ENCODE measurements around the gene ZSWIM7.

ZSWIM7 gene, protein sequence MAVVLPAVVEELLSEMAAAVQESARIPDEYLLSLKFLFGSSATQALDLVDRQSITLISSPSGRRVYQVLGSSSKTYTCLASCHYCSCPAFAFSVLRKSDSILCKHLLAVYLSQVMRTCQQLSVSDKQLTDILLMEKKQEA

DNA sequence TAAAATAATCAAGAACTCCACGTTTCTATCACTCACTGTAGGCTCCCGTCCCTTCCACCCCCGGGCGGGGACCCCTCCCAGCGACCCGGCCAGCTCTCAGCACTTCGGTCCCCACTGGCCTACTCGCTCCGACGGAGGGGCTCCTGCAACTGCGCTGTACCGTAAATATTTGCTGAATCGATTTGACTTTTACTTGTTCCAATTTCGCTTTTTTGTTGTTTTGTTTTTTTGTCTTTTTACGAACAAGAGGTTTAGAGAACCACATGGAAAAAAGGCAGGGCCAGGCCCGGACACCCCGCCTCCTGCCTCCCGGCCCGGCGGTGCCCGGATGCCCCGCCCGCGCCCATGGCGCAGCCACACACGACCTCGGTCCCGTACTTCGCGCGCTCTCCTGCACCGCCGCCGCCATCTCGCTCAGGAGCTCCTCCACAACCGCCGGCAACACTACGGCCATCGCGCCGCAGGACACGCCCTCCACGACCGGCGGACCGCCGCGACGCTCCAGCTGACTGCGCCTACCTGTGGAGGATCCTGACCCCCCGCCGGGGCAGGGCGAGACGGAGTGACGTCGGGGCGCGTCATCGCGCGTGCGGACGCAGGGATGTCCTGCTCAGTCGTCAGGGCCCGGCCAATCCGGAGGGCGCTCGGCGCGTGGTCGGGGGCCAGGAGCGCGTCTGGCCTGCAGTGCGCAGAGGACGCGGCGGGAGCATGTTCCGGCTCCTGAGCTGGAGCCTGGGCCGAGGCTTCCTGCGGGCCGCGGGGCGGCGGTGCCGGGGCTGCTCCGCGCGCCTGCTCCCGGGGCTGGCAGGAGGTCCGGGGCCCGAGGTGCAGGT, at the start of gene ZSWIM7, which contains the start of gene TTC19:
Gene ZSWIM7, minus strand, starts transcription at position 564 of the 833 bp plus-strand sequence. Its CDS starts 110 bp downstream, at position 454.
Gene TTC19, plus strand, starts transcription at position 684 of the 833 bp plus-strand sequence. Its CDS starts 25 bp downstream, at position 709.
- peak; percentile 95 for DNase-seq

DNA sequence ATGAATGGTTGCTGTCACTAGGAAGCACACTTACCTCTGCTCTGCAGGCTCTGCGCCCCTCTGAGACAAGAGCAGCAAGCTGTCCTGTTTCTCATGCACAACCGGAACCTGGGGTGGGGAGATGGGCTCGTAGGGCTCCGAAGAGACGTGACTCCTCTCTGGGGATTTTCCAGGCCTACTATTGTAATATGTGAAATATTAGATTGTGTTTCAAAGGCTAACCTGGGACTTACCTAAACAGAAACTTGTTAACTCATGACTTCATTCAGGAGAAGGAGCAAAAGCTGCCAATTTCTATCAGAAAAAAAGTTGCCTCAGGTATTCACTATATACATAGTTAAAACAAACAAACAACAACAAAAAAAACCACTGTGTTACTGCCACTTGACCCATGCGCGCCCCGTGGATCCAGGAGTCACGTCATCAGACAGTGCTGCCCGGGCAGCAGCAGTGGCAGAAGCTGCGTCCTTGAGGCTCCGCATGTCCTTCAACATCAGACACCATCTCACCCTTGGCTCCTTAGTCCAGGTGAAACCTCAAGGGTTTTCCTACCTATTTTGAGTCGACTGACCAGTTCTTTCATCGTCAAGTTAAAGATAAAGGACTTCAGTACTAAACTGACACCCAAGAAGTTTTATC, 49.4 kb upstream of the ZSWIM7 start:
- no peak for DNase-seq

DNA sequence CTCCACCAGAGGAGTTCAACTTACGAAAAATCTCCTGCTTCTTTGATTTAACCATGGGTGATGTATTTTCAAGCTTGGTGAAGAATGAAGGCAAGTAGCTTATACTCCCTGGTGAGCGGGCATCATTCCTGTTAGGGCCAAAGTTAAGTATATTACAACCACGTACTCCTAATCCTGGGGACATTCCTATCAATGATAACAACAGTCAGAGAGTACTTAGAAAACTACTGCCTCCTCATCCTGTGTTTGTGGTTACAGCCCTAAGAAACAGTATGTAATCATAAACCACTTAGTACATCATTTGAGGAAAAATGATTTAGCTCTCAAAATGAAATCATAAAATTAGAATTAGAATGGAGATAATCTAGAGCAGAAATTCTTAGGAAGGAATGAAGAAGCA, 47.5 kb upstream of the ZSWIM7 start:
- no peak for DNase-seq

DNA sequence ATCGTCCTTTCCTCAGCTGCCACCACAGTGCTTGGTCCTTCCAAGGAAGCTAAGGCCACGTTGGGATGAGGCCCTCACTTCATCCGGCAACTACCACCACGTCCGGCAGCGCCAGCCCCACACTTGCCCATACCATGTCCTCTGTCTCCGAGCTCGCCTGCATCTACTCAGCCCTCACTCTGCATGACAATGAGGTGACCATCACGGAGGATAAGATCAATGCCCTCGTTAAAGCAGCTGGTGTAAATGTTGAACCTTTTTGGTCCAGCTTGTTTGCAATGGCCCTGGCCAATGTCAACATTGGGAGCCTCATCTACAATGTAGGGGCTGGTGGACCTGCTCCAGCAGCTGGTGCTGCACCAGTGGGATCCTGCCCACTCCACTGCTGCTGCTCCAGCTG, 45.0 kb upstream of the ZSWIM7 start:
- DNase-seq: no peak

DNA sequence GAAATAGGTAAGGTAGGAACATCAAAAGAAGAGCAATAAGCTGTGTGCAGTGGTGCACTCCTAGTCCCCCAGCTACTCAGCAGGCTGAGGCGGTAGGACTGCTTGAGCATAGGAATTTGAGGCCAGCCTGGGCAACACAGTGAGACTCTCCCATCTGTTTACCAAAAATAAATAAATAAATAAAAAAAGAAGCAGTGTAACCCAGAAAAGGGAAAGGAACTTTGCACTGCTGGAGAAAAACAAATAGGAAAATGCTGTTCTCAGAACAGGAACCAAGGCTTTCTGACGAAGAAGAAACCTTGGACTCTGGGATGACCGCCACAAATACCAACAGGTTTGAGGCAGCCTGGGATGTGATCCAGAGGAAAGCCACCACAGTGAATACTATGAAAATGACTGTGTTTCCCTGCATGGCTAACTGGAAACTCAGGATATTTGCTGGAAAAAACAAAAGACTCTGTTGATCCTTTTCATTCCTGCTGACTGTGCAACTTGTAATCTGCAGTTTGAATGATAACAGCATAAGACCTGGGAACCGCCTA, 41.3 kb upstream of the ZSWIM7 start:
- no peak for DNase-seq

DNA sequence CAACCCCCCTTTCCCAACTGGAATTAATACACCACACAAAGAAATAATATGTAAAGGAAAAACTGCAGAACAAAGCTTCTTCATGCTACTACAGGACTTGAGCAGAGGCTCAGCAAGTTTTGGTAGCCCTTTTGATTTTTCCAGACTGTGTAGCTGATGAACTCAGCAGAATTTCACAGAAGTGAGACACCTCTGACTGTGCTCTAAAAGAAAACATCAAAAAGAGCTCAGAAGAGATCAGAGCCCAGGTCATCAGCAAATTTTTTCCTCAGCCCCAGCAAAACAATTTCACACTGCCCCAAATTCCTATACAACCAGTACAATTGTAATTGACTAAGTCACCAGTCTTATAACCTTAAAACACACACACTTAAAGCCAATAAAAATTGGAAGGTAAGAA, 38.1 kb upstream of the ZSWIM7 start:
- DNase-seq: no peak

DNA sequence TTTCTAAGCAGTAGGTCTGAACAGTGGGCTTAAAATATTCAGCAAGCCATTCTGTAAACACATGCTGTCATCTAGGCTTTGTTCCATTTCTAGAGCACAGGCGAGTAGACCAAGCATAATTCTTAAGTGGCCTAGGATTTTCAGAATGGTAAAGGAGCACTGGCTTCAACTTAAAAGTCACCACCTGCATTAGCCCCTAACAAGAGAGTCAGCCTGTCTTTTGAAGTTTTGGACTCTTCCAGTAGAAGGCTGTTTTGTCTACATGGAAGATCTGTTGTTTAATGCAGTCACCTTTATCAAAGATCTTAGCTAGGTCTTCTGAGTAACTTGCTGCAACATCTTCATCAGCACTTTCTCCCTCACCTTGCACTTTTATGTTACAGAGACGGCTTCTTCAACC, 36.8 kb upstream of the ZSWIM7 start:
- DNase-seq: no peak

DNA sequence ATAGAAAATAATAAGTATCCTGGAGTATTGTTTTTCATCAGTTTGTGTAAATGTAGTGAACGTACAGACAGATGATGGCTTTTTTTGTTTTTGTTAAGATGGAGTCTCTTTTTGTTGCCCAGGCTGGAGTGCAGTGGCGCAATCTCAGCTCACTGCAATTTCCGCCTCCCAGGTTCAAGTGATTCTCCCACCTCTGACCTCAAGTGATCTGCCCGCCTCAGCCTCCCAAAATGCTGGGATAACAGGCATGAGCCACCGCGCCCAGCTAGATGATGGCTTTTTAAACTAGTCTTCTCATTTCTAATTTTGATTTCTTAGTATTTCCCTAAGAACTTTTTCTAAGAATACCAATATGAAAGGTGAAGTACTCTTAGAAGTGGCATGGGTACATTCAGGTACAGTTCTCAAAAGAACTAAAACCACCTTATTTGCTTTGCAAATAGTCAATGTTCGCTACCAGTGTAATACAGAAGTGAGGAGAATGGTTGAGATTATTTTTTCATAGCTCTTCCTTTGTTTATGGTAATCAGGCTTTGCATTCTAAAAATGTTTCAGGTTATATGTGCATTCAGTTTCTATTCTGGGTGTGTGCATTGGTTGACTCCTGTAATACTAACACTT, 34.3 kb upstream of the ZSWIM7 start:
- DNase-seq: peak; percentile 47

DNA sequence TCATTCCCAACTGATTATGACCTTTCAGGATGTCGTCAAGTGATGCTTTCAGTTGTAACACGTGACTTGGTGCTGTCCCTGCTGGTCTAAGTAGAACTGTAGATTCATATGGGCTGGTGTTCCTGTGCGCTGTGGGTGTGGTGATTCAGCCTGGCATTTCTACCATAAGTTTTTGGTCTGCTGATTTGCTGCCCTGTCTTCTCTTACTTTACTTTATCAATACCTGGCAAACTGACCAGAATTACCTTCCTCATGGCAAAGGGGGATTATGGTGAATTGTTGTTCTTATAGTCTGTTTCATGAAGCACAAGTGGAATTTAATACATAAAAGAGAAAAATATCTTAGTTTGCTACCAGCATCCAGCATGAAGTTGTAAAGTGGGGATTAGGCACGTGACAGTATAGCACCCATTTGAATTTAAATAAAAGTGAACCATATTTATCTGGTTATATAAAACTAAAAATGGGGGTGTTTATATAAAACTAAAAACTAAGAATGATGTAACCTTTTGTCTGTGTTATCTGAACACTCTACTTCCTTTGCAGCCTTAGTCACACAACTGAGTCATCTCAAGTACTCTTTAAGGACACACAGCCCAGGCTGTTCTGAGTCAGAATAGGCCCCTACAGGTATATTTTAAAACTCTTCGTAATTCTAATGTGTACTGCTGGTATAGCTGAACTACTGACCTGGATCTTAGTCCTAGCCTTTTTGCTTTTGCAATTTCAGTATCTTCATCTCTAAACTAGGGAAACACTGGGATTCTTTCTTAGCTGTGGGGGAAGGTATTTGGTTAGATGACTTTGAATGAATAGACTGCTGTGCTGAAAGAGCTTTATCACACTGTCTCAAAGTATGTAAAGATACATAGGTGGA, 28.4 kb upstream of the ZSWIM7 start:
- no peak for DNase-seq

DNA sequence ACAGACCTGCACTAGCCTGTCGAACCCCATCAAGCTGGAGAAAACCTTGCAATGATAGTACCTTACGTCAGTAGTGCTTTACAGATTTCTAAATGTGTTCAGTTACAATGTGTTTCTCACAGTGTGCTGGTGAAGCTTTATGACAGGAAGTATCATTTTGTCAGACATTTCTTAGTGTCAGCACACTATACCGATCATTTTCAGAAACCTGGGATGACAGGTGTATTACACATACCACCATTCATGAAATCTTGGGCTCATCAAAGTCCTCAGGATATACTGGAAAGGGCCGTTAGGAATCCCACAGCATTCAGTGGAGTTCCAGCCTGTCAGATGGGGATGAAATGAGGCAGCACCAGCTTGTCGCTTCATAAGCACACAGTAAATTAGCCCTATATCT, 27.4 kb upstream of the ZSWIM7 start:
- DNase-seq: no peak

DNA sequence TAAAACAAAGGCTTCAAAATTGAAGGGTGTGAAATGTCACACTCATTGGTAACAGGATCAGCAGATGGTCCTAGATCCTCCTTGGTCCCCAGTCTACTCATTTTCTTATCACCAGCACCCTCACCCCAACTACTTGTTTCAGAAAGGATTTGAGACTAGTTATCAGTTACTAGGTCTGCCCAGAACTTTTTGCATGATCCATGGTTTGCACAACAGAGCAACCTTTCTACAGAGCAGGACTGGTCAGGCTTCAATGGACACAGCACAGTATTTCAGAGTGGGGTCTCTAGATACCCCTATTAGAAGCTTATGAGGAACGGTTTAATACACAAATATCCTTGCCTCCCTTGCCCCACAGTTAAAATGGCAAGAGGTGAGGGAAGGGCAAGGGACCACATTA, 25.7 kb upstream of the ZSWIM7 start:
- DNase-seq: no peak

DNA sequence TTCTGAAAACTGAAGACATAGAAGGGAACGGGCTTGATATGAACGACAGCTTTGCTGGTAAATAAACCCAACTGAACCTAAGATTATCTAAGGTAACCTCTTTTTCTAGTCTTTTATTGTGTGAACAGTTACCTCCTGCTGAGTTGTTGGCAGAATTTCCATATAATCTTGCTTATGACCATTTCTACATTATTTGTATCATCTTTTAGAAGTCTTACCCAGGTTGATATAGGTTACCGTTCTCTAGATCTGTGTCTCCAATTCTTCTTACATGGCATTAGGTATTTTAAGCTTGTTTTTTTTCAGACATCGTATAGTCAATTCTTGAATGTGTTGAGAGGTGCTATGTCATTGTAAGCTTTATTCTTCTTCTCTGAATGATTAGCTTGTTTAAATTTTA, 24.4 kb upstream of the ZSWIM7 start:
- DNase-seq: no peak

DNA sequence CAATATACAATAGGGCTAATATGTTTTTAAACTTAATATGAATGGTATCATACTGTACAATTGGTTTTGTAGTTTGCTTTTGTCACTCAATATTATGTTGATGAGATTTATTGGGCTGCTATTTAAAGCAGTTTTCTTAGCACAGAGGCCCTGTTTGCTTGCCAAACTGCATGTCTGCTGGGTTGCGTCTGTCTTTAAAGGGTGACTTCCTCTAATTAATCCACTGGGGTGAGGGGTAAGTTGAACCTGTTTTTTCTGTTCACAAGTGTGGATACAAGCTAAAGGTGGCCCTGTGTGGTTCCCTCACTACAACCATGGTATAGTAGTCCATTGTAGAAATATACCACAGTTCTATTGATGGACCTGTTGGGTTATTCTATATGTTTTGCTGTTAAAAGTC, 19.8 kb upstream of the ZSWIM7 start:
- no peak for DNase-seq

DNA sequence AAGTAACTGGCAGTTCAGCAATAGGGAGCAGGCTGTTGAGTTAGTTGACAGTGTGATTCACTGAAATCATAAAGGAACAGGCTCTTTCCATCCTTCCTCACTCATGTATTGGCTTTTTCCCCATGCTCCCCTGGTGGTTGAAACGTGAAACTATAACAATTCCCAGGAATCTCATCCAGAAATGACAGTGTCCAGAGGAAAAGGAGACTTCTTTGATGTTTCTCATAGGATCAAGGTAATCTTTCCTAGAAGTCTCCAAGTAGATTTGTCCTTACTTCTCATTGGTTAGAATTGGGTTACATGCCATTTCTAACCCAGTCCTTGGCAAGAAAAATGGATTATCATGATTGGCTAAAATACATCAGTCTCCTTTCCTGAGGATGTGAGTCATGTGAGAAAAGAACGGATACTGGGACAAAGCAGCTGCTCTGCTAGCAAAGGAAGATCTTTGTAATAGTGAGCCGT, 14.5 kb upstream of the ZSWIM7 start:
- no peak for DNase-seq

DNA sequence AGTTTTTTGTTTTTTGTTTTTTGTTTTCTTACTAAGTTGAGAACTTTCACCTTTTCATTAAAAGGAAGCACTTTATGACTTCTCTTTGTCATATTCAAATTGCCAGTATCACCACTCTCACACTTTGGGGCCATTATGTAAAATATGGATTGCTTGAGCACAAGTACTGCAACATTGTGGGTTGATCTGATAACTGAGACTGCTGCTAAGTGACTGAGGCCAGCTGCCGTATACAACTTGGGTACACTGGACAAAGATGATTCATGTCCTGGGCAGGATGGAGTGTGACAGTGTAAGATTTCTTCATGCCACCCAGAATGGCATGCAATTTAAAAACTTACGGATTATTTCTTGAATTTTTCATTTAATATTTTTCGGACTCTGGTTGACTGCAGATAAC, 7.9 kb upstream of the ZSWIM7 start:
- no peak for DNase-seq

DNA sequence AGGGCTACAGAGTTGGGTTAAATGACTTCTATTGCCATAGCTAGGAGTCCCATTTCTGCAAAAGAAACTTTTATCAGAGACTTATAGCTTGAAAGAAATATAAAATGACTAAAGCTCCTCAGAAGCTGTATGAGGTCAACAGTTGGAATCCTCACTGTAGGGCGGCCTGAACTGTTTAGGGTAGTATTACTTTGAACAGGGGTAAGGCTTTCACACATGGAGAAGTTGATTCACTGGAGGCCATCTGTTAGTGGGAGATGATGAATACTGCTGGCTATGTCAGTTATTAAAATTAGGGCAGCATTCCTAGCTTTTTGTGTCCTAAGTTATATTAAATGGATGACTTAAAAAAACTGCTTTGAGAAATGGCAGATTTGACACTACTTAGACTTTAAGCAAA, 6.1 kb upstream of the ZSWIM7 start:
- DNase-seq: no peak

DNA sequence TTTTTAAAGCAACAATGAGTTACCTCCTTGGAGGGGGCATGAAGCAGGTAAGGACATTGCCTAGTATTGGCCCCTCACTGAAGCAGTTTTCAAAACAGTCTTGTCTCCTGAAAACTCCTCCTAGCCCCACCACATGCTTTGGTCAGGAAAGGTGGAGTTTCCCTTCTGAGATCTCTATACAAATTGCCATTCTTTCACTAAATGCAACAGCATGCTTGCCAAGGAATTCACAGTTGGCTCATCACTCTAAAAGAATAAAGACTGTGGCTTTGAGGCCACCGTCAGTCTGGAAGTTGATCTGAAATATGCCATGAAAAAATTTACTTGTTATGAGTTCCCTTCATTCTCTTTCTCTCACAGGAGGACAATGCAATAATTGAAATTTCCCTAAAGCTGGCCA, 4.3 kb upstream of the ZSWIM7 start:
- no peak for DNase-seq

DNA sequence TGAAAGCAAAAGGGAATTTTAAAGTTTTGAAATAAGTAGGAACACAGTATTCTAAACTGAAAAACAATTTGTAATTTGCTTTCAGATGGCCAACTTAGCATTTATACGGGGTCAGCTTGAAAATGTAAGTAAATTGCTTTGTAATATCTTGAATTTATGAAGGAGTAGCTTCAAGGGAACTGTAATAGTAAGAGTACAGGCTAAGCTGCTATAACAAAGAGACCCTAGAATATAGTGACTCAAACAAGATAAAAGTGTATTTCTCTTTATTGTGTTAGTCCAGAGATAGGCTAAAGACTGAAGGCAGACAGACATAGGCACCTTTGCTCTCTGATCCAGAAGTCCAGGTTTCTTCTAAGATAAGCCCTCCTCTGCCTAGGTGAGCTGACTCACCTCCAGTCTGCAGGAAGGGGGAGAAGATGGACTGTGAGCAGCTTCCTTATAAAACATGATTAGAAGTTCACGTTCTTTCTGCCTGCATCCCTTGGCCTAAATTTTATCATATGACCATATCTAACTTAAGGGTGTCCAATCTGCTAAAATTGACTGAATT, 3.3 kb upstream of the ZSWIM7 start:
- DNase-seq: no peak

DNA sequence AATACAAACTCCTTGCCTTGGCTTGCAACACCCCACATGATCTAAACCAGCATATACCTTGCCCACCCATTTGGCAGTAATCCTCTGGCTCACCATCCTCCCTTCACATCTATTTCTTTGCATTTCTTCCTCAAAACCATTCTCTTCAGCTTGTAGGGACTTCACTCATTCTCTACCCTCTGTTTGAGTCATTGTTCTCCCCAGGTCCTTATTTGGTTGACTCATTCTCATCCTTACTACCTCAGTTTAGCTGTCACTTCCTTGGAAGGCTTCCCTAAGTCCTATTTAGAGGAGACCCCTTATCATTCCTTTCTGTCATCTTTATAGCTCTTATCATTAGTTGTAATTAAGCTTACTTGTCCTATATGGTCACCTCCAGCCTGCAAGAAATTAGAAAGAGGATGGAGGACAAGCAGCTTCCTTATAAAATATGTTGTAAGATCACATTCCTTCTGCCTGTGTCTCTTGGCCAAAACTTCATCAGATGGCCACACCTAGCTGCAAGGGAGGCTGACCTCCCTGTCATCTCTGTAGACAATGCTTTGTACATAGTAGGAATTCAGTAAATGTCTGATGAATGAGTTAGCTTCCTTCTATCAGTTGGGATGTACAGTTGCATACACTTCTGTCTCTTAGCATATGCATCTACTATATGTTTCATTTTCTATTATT, 1.9 kb upstream of the ZSWIM7 start:
- no peak for DNase-seq

DNA sequence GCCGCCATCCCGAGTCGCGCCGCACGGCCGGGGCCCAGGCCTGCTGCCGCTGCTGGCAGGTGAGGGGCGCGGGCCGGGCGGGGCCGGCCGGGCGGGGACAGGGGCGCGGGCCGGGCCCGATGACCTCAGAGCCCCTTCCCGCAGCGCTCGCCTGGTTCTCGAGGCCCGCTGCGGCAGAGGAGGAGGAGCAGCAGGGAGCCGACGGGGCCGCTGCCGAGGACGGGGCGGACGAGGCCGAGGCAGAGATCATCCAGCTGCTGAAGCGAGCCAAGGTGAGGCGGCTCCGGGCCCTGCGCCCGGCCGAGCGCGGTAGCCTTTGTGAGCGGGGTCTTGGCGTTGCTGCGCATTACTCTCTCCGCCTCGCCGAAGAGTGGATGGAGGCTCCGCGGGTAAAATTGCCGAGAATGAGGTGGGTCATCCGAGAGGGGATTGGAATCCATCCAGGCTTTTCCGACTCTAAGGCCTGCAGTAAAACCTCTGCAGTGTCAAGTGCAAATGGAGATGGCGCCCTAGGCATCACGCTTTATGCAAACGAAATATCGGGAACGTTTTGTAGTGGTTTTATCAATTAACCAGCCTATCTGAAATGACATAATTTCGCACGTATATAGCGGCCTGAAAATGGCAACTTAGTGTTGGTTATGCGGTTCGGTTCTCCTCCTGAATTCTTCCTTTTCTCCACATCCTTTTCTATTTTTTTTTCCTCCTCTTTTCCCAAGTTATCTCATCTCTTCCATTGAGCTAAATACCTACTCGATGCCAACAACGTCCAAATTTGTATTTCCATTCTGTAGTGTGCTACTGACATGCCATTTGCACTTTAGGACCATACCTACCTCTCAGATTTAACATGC, 697 bp upstream of the ZSWIM7 start:
- no peak for DNase-seq
